ENCODE measurements around the gene ZFP64.

The ZFP64 gene

GRCh38 chr20:52118016-52118623, 73.5 kb downstream of the ZFP64 start:
- H3K79me2 ChIP-seq (ENCODE audit: control insufficient read depth, low read length) = no peaks in the 10 kb centered on the region
- no peaks in the 10 kb centered on the region for H4K20me1 ChIP-seq (ENCODE audit: control insufficient read depth, insufficient read depth, low read depth, low read length)
- no peak overlapping the region for H3K4me2 ChIP-seq (ENCODE audit: low read length)
- no peaks in the 10 kb centered on the region for H3K4me1 ChIP-seq (ENCODE audit: control insufficient read depth, low read length)
- H3K27ac ChIP-seq (ENCODE audit: low read depth, low read length) = no peak overlapping the region
- no peak overlapping the region for H3K4me3 ChIP-seq (ENCODE audit: low read length)
- no peaks in the 10 kb centered on the region for H3K36me3 ChIP-seq (ENCODE audit: control insufficient read depth, low read length)
- no peak for TF ChIP-seq CTCF (IDR thresholded peaks at IDR 0.05; ENCODE audit: low read depth, low read length, poor library complexity, severe bottlenecking)
- no peaks in the 10 kb centered on the region for H3K9me2 ChIP-seq (replicated peaks; ENCODE audit: control insufficient read depth, low read length)
- no peaks in the 10 kb centered on the region for H3K27me3 ChIP-seq (ENCODE audit: control insufficient read depth, low read length)
- H3K9me3 ChIP-seq (ENCODE audit: control insufficient read depth, insufficient read depth, low read length) = no peaks in the 10 kb centered on the region
- no peaks in the 10 kb centered on the region for H3F3A ChIP-seq (ENCODE audit: control insufficient read depth, insufficient read depth)

- Histone ChIP-seq H3K27me3 (ENCODE audit: control insufficient read depth, low read length) (peaks cover 3% of the 10 kb centered on the region; the same call in 1 of the 2 replicates), H3K9me2 (replicated peaks; ENCODE audit: control insufficient read depth, low read length) (no peaks in the 10 kb centered on the region), H3K4me1 (ENCODE audit: control insufficient read depth, low read length) (no peaks in the 10 kb centered on the region; the same call in 1 of the 2 replicates), H3K4me3 (ENCODE audit: low read length) (no peak overlapping the region), H3K4me2 (ENCODE audit: low read length) (no peak overlapping the region), H3F3A (ENCODE audit: control insufficient read depth, insufficient read depth) (no peaks in the 10 kb centered on the region), H3K9me3 (ENCODE audit: control insufficient read depth, insufficient read depth, low read length) (no peaks in the 10 kb centered on the region), H3K36me3 (ENCODE audit: control insufficient read depth, low read length) (no peaks in the 10 kb centered on the region), H3K27ac (ENCODE audit: low read depth, low read length) (no peak overlapping the region), H3K79me2 (ENCODE audit: control insufficient read depth, low read length) (no peaks in the 10 kb centered on the region), H4K20me1 (ENCODE audit: control insufficient read depth, insufficient read depth, low read depth, low read length) (no peaks in the 10 kb centered on the region)
- TF ChIP-seq EZH2phosphoT487 (IDR thresholded peaks at IDR 0.05; ENCODE audit: borderline replicate concordance, low read length) (no peak), CTCF (IDR thresholded peaks at IDR 0.05; ENCODE audit: low read depth, low read length, poor library complexity, severe bottlenecking) (no peak)
Measured at GRCh38 chr20:52110456-52110855, 81.1 kb downstream of the ZFP64 start.

- no peaks in the 10 kb centered on the region for H3K79me2 ChIP-seq (ENCODE audit: control insufficient read depth, low read length)
- no peaks in the 10 kb centered on the region for H3K9me2 ChIP-seq (replicated peaks; ENCODE audit: control insufficient read depth, low read length)
- no peaks in the 10 kb centered on the region for H3F3A ChIP-seq (ENCODE audit: control insufficient read depth, insufficient read depth)
- no peaks in the 10 kb centered on the region for H4K20me1 ChIP-seq (ENCODE audit: control insufficient read depth, insufficient read depth, low read depth, low read length)
- peaks cover 15% of the 10 kb centered on the region for H3K27me3 ChIP-seq (ENCODE audit: control insufficient read depth, low read length)
- H3K4me1 ChIP-seq (ENCODE audit: control insufficient read depth, low read length) = peaks cover 18% of the 10 kb centered on the region
- no peak overlapping the region for H3K4me3 ChIP-seq (ENCODE audit: low read length)
- H3K27ac ChIP-seq (ENCODE audit: low read depth, low read length) = no peak overlapping the region
- no peaks in the 10 kb centered on the region for H3K36me3 ChIP-seq (ENCODE audit: control insufficient read depth, low read length)
- TF ChIP-seq CTCF (IDR thresholded peaks at IDR 0.05; ENCODE audit: low read depth, low read length, poor library complexity, severe bottlenecking) (peak; percentile 46), EZH2phosphoT487 (IDR thresholded peaks at IDR 0.05; ENCODE audit: borderline replicate concordance, low read length) (no peak)
- H3K4me2 ChIP-seq (ENCODE audit: low read length) = no peak overlapping the region
- no peaks in the 10 kb centered on the region for H3K9me3 ChIP-seq (ENCODE audit: control insufficient read depth, insufficient read depth, low read length)
Measured at GRCh38 chr20:52105442-52106422, 85.8 kb downstream of the ZFP64 start.
